K562 (cell line): ENCODE data around the gene ARHGAP28. TPM values are rescaled to one million over a fixed set of nuclear protein-coding genes. Genes with fewer than 3 reads are reported as not detected.

Source experiments
- EP400 ChIP-seq: fragments of 450-650 bp; IDR thresholded peaks from 2 replicates; pipeline ENCODE4 v1.6.1; 2017; ENCODE audit warnings: antibody characterized with exemption, mild to moderate bottlenecking, moderate library complexity
- ESRRB ChIP-seq: fragments of 250-450 bp; sonication (Bioruptor Pico); IDR thresholded peaks from 2 replicates; pipeline ENCODE4 v1.5.0; 2020; ENCODE audit warnings: mild to moderate bottlenecking, moderate library complexity, borderline replicate concordance
- HEY1 ChIP-seq: fragments of 250-450 bp; sonication (Bioruptor Pico); IDR thresholded peaks from 2 replicates; pipeline ENCODE4 v1.5.0; 2020; ENCODE audit warnings: mild to moderate bottlenecking, moderate library complexity, borderline replicate concordance
- HNRNPH1 ChIP-seq: fragments of 200-400 bp; formaldehyde crosslinking; optimal IDR thresholded peaks from 2 replicates; pipeline ENCODE3; 2017; ENCODE audit warnings: low read depth, mild to moderate bottlenecking, low read length, moderate library complexity
- LCOR ChIP-seq: sonication (generic); formaldehyde crosslinking; IDR thresholded peaks from 2 replicates; pipeline ENCODE4 v1.8.0; 2022; ENCODE audit warnings: mild to moderate bottlenecking, missing genetic modification reagents
- NFIX ChIP-seq: fragments of 250-450 bp; sonication (Bioruptor Pico); IDR thresholded peaks from 2 replicates; pipeline ENCODE4 v1.4.0; 2020; ENCODE audit warnings: low read depth, mild to moderate bottlenecking, moderate library complexity
- PHTF2 ChIP-seq: fragments of 250-450 bp; sonication (Bioruptor Pico); IDR thresholded peaks from 2 replicates; pipeline ENCODE4 v1.5.0; 2021; ENCODE audit warnings: mild to moderate bottlenecking
- PRMT5 ChIP-seq: sonication (generic); formaldehyde crosslinking; IDR thresholded peaks from 2 replicates; pipeline ENCODE4 v1.5.0; 2020; ENCODE audit warnings: missing genetic modification reagents
- RUNX1 ChIP-seq: sonication (generic); IDR thresholded peaks from 2 replicates; pipeline ENCODE4 v1.6.1; 2016; ENCODE audit warnings: antibody characterized with exemption, low read depth
- STAT6 ChIP-seq: sonication (generic); formaldehyde crosslinking; IDR thresholded peaks from 2 replicates; pipeline ENCODE4 v1.8.1; 2023; ENCODE audit warnings: mild to moderate bottlenecking, missing genetic modification reagents
- TRIM24 ChIP-seq, 2 experiments: fragments of 450-650 bp; IDR thresholded peaks; 2 replicates each; pipeline ENCODE4 v1.6.1; 2016
- ZBTB8A ChIP-seq: fragments of 450-650 bp; IDR thresholded peaks from 2 replicates; pipeline ENCODE4 v1.6.1; 2018; ENCODE audit warnings: mild to moderate bottlenecking, moderate library complexity; ENCODE audit not compliant: partially characterized antibody
- ZC3H11A ChIP-seq: IDR thresholded peaks from 2 replicates; pipeline ENCODE4 v1.6.1; 2012; ENCODE audit warnings: low read depth, low read length, improper control_type of control experiment
- ZNF212 ChIP-seq: fragments of 450-650 bp; formaldehyde crosslinking; IDR thresholded peaks from 2 replicates; pipeline ENCODE4 v1.4.0; 2020; ENCODE audit warnings: mild to moderate bottlenecking
- ZNF274 ChIP-seq: IDR thresholded peaks from 2 replicates; pipeline ENCODE4 v1.6.1; 2011; ENCODE audit warnings: low read depth, mild to moderate bottlenecking, low read length, moderate library complexity, borderline replicate concordance
- ZNF696 ChIP-seq: fragments of 250-450 bp; sonication (Bioruptor Pico); conservative IDR thresholded peaks from 2 replicates; pipeline ENCODE4 v1.4.0; 2020; ENCODE audit warnings: mild to moderate bottlenecking, moderate library complexity
- polyA plus RNA-seq, 8 experiments: library from polyadenylated mRNA; depleted of rRNA in 4 of 8; stranded (reverse) in 5 of 8; unstranded in 3 of 8; fragments of >200 nt; fragmentation: Nextera tagmentation in 2 of 8; fragmentation: Illumina TruSeq in 1 of 8; extraction: Ambion mirVana in 2 of 8; extraction: Trizol in 1 of 8; gene quantifications; 2 replicates each; pipeline versions ENCODE4 v1.2.1 to v1.2.3, GENCODE V29; 2011 to 2014; ENCODE audit warnings: inconsistent platforms in 1 of 8, missing spikeins in 1 of 8
- total RNA-seq, 7 experiments: library from RNA; depleted of rRNA in 6 of 7; stranded (reverse); fragments of >200 nt in 6 of 7; fragmentation: Illumina TruSeq in 2 of 7; extraction: Trizol in 2 of 7; gene quantifications; 2 replicates each; pipeline versions ENCODE4 v1.2.1 to v1.2.3, GENCODE V29; 2011 to 2021; ENCODE audit warnings: low replicate concordance in 1 of 7
- TF ChIP-seq, protein P1 (sequence below), 2 experiments: fragments of 450-650 bp; IDR thresholded peaks; 2 replicates each; pipeline ENCODE4 v1.6.1; 2018; ENCODE audit warnings: mild to moderate bottlenecking in 2 of 2, low read depth in 1 of 2; ENCODE audit not compliant: partially characterized antibody in 2 of 2
- TF ChIP-seq, protein P2 (sequence below): fragments of 250-450 bp; sonication (Bioruptor Pico); IDR thresholded peaks from 2 replicates; pipeline ENCODE4 v1.5.0; 2021
- TF ChIP-seq, protein P3 (sequence below): fragments of 450-650 bp; IDR thresholded peaks from 2 replicates; pipeline ENCODE4 v1.6.1; 2016; ENCODE audit warnings: missing biosample characterization, missing genetic modification characterization

Gene ARHGAP28
- total and polyA plus RNA-seq, 9 of the 15 experiments (the other 6 are each of a cell fraction or from before 2014, with no cell fraction given) = 0.93 to 5.9 (median 5.0) TPM

- TF ChIP-seq PHTF2 (CRISPR knock-in tag) (no peak), ZBTB8A (no peak), ZNF212 (CRISPR knock-in tag) (no peak), NFIX (CRISPR knock-in tag) (no peak), STAT6 (no peak), ZC3H11A (no peak), ZNF274 (no peak), HEY1 (CRISPR knock-in tag) (no peak), HNRNPH1 (no peak), ZNF696 (no peak), LCOR (no peak), EP400 (no peak), TRIM24 (IDR thresholded peaks at IDR 0.05) (no peak), PRMT5 (CRISPR knock-in tag) (no peak), RUNX1 (no peak), ESRRB (CRISPR knock-in tag) (no peak)
- TF ChIP-seq, protein P1, sequence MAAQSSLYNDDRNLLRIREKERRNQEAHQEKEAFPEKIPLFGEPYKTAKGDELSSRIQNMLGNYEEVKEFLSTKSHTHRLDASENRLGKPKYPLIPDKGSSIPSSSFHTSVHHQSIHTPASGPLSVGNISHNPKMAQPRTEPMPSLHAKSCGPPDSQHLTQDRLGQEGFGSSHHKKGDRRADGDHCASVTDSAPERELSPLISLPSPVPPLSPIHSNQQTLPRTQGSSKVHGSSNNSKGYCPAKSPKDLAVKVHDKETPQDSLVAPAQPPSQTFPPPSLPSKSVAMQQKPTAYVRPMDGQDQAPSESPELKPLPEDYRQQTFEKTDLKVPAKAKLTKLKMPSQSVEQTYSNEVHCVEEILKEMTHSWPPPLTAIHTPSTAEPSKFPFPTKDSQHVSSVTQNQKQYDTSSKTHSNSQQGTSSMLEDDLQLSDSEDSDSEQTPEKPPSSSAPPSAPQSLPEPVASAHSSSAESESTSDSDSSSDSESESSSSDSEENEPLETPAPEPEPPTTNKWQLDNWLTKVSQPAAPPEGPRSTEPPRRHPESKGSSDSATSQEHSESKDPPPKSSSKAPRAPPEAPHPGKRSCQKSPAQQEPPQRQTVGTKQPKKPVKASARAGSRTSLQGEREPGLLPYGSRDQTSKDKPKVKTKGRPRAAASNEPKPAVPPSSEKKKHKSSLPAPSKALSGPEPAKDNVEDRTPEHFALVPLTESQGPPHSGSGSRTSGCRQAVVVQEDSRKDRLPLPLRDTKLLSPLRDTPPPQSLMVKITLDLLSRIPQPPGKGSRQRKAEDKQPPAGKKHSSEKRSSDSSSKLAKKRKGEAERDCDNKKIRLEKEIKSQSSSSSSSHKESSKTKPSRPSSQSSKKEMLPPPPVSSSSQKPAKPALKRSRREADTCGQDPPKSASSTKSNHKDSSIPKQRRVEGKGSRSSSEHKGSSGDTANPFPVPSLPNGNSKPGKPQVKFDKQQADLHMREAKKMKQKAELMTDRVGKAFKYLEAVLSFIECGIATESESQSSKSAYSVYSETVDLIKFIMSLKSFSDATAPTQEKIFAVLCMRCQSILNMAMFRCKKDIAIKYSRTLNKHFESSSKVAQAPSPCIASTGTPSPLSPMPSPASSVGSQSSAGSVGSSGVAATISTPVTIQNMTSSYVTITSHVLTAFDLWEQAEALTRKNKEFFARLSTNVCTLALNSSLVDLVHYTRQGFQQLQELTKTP (IDR thresholded peaks at IDR 0.05; ENCODE audit: low read depth in 1 of 2, partially characterized antibody in 2 of 2) = no peak
- TF ChIP-seq, protein P2, sequence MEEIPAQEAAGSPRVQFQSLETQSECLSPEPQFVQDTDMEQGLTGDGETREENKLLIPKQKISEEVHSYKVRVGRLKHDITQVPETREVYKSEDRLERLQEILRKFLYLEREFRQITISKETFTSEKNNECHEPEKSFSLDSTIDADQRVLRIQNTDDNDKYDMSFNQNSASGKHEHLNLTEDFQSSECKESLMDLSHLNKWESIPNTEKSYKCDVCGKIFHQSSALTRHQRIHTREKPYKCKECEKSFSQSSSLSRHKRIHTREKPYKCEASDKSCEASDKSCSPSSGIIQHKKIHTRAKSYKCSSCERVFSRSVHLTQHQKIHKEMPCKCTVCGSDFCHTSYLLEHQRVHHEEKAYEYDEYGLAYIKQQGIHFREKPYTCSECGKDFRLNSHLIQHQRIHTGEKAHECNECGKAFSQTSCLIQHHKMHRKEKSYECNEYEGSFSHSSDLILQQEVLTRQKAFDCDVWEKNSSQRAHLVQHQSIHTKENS = no peak
- TF ChIP-seq, protein P3, sequence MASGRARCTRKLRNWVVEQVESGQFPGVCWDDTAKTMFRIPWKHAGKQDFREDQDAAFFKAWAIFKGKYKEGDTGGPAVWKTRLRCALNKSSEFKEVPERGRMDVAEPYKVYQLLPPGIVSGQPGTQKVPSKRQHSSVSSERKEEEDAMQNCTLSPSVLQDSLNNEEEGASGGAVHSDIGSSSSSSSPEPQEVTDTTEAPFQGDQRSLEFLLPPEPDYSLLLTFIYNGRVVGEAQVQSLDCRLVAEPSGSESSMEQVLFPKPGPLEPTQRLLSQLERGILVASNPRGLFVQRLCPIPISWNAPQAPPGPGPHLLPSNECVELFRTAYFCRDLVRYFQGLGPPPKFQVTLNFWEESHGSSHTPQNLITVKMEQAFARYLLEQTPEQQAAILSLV = no peak
Measured at GRCh38 chr18:6729247-6730091, at the start of gene ARHGAP28 (continued).
